ENCODE measurements around the gene SNU13. TPM values are rescaled to one million over a fixed set of nuclear protein-coding genes. Genes with fewer than 3 reads are reported as not detected.

The SNU13 gene
- total and polyA plus RNA-seq, 2 of the 4 experiments (the other 2 are of a cell fraction): 122 to 185 TPM

DNA sequence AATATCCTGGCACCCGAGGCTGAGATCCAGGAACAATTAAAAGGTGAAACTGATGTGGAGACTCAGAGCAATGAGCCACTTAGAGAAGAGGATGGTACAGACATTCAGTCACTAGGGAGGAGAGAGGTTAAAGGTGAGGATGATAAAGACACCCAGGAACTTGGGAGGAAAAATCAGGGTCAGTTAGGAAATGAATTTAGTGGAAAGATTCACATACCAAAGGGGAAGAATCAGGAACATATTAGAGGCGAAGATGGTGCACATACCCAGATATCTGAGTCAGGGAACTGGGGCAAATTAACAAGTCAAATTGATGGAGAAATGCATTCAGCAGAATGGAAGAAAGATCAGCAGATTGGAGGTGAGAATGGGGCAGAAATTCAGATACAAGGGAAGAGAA, 6.5 kb upstream of the SNU13 start:
- Histone ChIP-seq H3K4me2 (ENCODE audit: low read depth, low read length) (no peak overlapping the region), H4K5ac (ENCODE audit: low read depth, low read length) (no peak overlapping the region), H3K9me3 (ENCODE audit: control insufficient read depth, insufficient read depth, low read length) (no peaks in the 10 kb centered on the region), H4K8ac (ENCODE audit: low read depth in 2 of 2, low read length in 2 of 2) (no peak overlapping the region), H3K4me3 (ENCODE audit: insufficient read depth, low read depth, low read length) (no peak overlapping the region), H3K79me1 (ENCODE audit: low read depth in 1 of 2, low read length in 2 of 2) (no peaks in the 10 kb centered on the region), H2BK5ac (ENCODE audit: low read depth, low read length, poor library complexity, severe bottlenecking) (no peak overlapping the region), H3K9me1 (ENCODE audit: insufficient read depth, low read length) (0 out of 2 replicates have a peak, but pooled peaks cover 3% of the 10 kb centered on the region), H3K27ac (ENCODE audit: insufficient read depth, low read length) (no peak overlapping the region), H3K18ac (ENCODE audit: low read depth, low read length) (no peak overlapping the region), H3K4ac (ENCODE audit: low read depth, low read length) (no peak overlapping the region), H4K20me1 (ENCODE audit: insufficient read depth, low read length) (no peaks in the 10 kb centered on the region), H2AFZ (replicated peaks; ENCODE audit: low read length, poor library complexity) (no peak overlapping the region), H3K14ac (replicated peaks; ENCODE audit: low read depth, low read length) (no peak overlapping the region), H3K9ac (ENCODE audit: low read depth, low read length) (no peak overlapping the region), H2BK20ac (ENCODE audit: low read depth, low read length) (no peak overlapping the region), H3K27me3 (ENCODE audit: control insufficient read depth, insufficient read depth, low read length) (no peaks in the 10 kb centered on the region), H3K23ac (ENCODE audit: low read depth, low read length) (no peak overlapping the region), H2AK5ac (ENCODE audit: low read depth, low read length) (no peak overlapping the region), H2BK120ac (ENCODE audit: low read depth, low read length) (no peak overlapping the region), H2BK15ac (ENCODE audit: low read depth, low read length) (no peak overlapping the region), H3K4me1 (ENCODE audit: control insufficient read depth, insufficient read depth, low read length) (peaks cover 6% of the 10 kb centered on the region), H3K56ac (ENCODE audit: extremely low read depth, insufficient read depth, low read length) (no peak overlapping the region), H2AK9ac (replicated peaks; ENCODE audit: low read depth, low read length, poor library complexity) (peak overlapping the region; percentile 35), H3K36me3 (ENCODE audit: control insufficient read depth, insufficient read depth, low read length) (peaks cover 7% of the 10 kb centered on the region; the same call in 1 of the 2 replicates), H4K91ac (ENCODE audit: insufficient read depth, low read depth, low read length) (no peak overlapping the region)
- no TSS peak for BruUV-seq (replicated peaks)
- POLR2A ChIA-PET (ENCODE audit: unreplicated experiment): no interaction called here
- CTCF ChIA-PET: no interaction called here
- dilution Hi-C loops (cut with HindIII; ENCODE audit: low sequenced_read_pairs, unreplicated experiment): no loop called here
- in situ Hi-C loops (cut with MboI; ENCODE audit: low sequenced_read_pairs): loop anchor here (5.0 kb wide), 1 partner anchor 247 kb away; no protein-coding TSS in a partner anchor
- no peak for DNase-seq
- intact Hi-C loops (cut with micrococcal nuclease): no loop called here
- TF ChIP-seq MXI1 (IDR thresholded peaks at IDR 0.05; ENCODE audit: borderline replicate concordance, low read depth, low read length): no peak
- TF ChIP-seq RAD21 (IDR thresholded peaks at IDR 0.05; ENCODE audit: low read length): no peak
- TF ChIP-seq, protein P1, sequence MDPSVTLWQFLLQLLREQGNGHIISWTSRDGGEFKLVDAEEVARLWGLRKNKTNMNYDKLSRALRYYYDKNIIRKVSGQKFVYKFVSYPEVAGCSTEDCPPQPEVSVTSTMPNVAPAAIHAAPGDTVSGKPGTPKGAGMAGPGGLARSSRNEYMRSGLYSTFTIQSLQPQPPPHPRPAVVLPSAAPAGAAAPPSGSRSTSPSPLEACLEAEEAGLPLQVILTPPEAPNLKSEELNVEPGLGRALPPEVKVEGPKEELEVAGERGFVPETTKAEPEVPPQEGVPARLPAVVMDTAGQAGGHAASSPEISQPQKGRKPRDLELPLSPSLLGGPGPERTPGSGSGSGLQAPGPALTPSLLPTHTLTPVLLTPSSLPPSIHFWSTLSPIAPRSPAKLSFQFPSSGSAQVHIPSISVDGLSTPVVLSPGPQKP (IDR thresholded peaks at IDR 0.05; ENCODE audit: borderline replicate concordance, low read depth, low read length): no peak
- no peak for TF ChIP-seq CEBPB (IDR thresholded peaks at IDR 0.05; ENCODE audit: low read depth, low read length)
- TF ChIP-seq USF2 (IDR thresholded peaks at IDR 0.05; ENCODE audit: low read depth, low read length): no peak
- 95% methylated on average over 2 of the region's 2 CpGs; no CpG with 5 or more reads in 1 of the 2 experiments for WGBS, 2 experiments (ENCODE audit: extremely low coverage in 2 of 2, insufficient read length in 1 of 2)
- ATAC-seq (ENCODE audit: low read depth): no peak

Data from IMR-90 (cell line).